ENCODE data around the gene AFAP1L1.
"Not testable (repeated sequence)": the region's sequence is repeated elsewhere in the genome, so short reads cannot be mapped to it uniquely, and the experiment has no call there.

AFAP1L1 gene

DNA sequence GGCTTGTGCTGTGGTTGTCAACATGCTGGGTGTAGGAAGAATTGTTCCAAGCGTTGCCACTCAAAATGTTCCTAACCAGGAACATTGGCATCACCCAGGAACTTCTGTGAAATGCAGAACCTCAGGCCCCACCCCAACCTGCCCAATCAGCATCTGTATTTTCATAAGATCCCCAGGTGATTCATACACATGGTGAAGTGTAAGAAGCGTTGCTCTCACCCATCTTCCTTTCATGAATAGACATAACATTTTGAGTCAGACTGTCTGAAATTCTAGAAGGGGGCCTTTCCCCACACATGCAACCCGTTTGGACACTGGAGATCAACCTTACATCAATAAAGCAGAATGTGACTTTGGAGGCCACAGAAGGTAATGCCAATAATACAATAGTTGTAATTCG, 9.3 kb upstream of the AFAP1L1 start:
- no peak for DNase-seq

DNA sequence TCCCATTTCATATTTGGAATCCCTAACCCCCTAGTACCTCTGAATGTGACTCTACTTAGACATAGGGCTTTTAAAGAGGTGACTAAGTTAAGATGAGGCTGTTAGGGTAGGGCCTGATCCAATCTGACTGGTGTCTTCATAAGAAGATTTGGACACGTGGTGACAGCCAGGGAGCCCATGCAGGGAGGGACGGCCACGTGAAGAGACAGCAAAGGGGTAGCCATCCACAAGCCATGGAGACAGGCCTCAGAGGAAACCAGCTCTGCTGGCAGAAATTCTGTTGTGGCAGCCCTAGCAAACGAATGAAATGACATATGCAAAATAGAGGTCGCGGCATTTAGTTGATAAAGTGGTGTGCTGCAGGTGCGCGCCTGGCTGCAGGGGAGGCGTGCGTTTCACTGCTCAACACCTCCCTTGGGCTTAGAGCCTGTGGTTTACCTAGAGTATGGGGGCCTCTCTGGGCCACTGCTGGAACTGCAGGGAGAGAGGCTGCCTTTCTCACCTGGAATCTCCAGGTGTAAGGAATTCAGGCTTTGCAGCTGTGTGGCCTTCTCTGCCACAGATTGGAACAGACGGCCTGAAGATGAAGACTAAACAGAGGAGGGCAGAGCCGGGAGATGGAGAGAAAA, 7.1 kb upstream of the AFAP1L1 start:
- peak; percentile 62 for DNase-seq

DNA sequence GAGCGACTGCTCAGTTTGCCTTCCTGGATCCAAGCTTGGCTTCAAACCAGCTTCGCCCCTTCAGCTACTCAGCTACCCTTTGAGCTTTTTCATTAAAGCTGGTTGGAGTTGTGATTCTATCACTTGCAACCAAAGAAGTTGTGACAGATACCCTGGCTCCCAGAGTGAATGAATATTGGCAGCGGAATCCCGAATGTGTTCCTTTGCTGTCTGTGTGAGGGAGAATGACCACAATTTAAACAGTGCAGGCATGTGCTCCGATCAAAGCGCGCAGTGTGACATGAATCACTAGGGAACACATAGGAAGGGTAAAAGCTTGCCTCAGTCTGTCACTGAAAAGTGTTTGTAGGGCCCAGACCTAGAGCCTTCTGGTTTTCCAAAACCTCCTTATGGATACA, 6.6 kb upstream of the AFAP1L1 start:
- DNase-seq = no peak

DNA sequence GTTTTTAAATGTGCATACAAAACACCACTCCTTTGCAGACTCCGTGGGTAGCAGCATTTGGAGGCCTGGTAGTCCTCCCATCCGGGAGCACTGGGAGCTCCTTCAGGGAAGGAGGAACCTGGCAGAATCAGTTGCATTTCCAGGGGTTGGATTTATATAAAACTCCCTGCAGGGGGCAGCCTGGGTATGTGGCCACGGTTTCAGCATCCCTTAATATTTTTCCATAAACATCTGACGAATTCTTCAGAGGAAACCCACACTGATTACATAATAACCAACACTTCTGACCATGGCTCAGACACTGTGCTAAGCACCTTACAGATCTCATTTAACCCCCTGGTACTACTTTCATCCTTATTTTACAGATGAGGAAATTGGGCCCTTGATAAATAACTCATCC, 6.1 kb upstream of the AFAP1L1 start:
- DNase-seq = peak; percentile 4

DNA sequence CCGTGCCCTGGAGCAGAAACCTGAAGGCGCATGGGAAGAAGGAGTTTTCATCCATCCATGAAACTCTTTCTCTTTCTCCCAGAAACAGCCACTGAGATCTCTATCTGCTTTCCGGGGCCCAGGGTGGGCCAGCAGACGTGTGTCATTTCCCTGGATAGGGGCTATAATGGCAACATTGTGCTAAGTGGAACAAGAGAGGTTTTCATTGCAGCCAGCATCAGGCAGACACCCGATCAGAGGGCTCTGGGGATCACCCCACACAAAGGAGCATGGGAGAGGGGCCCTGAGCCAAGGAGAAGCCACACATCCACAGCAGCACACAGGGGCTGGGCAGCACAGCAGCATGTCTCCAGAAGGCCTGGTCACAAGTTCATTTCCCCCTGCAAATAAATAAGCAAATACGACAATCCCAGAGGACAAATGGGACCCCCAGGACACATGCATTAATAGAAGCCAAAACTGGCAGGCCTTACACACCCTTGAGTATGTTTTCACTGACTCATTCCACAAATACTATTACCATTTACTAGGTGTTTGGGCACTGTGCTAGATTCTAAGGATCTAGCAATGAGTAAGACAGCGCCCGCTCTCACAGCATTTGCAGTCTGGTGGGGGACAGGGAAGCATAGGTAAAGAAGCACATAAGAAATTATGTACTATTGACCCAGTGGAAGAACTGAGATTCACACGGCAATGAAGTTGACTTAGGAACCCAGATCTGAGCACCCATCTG, 4.3 kb upstream of the AFAP1L1 start:
- no peak for DNase-seq

DNA sequence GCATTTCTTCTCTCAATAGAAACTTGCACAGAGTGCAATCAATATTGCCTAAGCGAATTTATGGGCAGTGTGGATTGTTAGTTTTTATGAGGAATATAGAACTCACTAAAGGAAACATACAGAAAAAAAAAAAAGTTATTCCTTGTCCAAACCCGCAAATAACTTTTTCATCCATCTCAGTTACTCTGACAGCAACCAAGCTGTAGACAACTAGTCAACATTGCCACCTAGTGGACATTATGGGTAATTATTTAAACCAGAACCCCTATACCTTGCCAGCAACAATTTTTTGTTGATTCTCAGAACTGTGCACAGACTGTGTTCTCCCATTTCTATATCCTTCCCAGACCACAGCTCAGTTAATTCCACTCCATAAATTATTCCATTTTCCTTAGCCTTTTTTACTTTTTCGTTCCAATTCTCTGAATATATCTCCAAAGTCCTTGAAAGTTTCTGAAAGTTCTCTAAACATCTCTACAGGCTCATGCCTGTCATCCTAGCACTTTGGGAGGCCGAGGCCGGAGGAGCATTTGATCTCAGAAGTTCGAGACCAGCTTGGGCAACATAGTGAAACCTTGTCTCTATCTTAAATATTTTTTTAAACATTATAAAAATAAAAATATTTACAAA, 2.6 kb upstream of the AFAP1L1 start:
- DNase-seq = peak; percentile 35

DNA sequence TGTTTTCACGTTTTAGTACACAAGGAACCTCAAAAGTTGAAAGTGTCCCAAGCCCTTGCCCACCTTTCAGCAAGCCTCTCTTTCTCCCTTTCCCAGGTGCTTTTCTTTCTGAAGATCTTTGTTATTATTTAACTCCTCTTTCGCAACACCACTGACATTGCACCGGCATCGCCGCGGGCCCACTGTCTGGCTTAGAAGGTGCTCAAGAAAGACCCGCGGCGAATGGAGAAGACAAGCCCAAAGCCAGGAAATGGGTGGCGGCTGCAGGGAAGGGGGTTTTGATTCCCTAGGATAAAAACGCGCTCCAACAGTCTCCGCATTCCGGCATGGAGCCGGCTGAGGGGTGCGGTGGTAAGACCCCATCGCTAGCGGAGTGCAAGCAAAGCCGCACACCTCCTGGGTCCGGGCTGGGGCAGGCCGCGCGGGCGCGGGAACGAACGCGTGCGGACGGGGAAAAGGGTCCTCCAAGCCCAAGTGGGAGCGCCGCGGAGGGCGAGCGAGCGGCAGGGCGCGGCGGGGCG, 404 bp upstream of the AFAP1L1 start:
- DNase-seq = no peak

DNA sequence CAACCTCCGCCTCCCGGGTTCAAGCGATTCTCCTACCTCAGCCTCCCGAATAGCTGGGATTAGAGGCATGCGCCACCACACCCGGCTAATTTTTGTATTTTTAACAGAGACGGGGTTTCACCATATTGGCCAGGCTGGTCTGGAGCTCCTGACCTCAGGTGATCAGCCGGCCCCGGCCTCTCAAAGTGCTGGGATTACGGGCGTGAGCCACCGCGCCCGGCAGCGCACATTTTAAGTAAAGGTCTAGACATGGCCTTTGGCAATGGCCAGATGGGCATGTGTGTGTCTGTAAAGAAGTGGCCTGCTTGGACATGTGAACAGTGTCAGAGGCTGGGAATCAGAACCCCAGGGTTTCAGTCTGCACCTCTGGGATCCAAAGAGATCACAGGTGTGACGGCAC, 1.1 kb downstream of the AFAP1L1 start:
- not testable (repeated sequence) for DNase-seq

DNA sequence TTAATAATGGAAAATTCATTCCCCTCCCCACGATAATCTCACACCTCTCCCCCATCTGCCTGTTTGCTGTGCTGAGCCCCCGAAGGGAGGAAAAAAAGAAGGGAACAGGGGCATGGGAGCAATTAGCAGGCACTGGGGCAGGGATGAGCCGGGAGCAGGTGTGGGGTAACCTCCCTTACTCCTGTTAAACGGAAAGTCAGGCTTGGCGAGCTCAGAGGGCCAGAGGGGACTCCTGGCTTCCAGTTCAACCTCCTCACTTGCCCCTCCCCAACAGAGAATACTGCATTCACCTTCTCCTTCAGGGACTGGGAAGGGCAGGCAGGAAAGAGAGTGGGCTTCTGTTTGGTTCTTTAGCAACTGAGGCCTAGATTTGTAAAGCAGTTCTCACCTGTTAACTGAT, 1.6 kb downstream of the AFAP1L1 start:
- no peak for DNase-seq

DNA sequence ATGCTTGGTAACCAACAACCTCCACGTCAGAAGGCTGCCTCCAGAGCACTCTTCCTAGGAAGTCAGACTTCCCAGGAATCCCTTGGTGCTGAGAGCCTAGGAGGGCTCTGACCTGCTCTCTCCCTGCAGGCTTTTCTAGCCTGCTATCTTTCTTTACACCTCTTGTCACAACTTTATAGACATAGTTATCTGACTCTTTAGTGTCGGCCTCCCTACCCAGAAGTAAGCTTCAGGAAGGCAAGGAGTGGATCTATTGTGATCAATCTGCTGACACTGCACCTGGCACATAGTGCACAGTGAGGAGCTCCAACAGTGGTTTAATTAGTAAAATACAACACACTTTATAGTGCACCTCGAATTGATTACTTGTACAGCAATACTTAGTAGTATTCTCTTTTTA, 2.3 kb downstream of the AFAP1L1 start:
- DNase-seq = no peak

DNA sequence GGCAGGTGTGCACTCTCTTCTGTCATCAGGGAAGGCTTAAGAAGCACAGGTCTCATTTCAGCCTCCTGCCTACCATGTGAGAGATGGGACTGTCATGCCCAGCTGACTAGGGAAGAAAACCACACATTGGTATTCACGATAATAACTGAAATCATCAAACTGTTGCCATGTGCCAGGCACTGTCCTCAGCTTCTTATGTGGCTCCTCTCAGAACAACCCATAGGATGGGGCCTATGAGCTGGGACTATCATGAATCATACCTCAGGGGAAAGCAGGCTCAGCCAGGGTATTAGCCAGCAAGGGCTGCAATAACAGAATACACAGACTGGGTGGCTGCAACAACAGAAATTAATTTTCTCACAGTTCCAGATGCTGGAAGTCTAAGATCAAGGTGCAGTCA, 3.3 kb downstream of the AFAP1L1 start:
- DNase-seq = no peak

DNA sequence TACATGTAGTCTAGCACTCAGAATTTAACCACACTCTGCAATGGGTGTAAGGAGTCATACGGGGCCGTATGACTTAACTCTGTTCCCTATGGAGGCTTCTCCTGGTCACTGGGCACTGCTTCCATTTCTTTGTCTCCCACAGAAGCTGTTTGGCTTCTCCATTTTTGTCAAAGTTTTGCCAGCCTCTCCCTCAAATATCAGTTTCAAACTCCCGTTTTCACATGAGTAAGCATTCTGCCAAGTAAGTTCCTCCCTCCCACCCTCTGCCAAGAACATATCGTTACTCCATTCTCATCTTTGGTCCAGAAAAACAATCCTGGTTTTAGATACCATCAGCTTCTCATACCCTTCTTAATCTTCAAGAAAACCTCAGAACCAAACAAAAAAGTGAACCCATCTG, 6.1 kb downstream of the AFAP1L1 start:
- no peak for DNase-seq

DNA sequence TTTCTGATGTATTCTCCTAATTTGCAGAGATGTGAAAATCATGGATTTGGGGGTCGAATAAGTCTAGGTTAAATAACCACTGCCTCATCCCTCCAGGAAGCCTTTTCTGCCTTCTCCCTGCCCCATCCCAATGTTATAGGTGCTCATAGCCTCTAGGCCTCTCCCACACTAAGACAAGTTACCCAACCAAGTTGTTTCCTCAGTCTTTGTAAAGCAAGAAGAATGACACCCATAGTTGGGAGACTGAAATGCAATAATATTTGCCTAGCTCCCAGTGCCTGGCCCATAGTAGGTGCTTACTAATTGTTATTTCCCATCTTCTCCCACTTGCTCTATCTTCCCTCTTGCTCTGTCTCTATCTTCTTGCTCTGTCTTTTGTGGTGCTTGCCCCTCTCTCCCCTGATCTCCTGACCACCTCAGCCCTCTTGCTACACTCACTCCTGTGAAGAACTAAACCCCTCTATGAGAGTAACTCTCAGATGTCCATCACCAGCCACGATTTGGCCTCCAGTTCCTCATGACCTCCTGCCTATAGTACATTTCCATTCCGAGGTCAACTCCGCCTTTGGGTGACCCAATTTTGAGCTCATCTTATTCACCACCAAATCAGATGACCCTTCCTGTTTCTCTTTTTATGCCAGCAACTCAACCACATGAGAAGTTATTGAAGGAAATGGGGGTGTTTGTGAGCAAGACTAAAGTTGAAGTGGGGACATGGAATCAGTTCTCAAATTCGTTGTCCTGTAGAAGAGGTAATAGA, 7.0 kb downstream of the AFAP1L1 start:
- no peak for DNase-seq

DNA sequence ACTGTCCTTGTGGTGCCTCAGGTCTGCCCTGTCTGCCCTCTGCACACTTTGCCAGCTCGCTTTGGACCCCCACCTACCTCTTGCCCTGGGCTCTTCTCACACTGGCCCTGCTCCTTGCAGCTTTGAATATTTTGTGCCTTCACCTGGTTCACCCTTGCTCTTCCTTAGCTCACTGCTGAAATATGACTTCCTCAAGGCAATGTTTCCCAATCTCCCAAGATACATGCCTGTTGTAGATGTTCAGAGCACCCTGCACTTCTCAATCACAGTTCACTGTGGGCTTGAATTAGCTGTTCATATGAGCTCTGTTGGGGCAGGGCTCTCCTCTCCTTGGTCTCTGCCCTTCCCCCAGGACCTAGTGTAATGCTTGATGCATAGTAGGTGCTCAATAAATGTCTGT, 8.0 kb downstream of the AFAP1L1 start:
- no peak for DNase-seq

DNA sequence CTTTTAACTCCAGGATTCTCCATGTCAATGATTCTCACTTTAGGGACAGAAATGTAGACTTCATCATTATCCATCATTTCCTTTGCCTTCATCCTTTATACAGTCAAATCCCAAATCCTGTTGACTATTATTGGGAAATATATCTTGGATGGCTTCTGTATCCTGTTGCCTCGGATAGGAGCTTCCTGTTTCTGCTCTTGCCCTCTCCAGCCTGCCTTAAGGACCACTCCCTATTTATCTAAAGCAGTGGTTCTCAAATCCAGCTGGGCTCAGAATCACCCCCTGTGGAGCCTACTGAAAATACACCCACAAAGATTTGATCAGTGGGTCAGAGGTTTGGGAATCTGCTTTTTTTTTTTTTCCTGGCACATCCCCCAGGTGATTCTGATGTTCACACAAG, 8.5 kb downstream of the AFAP1L1 start:
- DNase-seq = peak; percentile 72

DNA sequence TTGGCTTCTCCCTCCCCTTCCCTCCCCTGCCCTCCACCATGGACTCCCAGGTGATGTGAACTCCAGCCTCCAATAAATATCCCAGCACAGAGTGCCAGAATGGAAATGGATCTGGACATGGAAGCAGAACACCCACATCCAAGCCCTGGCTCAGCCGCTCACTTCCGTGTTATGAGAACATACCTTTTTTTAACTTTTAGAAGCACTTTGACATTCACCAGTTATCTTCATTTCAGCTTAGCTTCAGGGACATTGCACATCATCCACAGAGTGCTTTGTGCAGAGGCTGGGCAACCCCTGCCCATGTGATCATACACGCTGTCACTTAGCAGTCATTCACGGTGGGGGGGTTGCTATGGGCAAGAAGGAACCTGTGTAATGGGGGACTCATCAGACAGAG, 9.1 kb downstream of the AFAP1L1 start:
- no peak for DNase-seq

DNA sequence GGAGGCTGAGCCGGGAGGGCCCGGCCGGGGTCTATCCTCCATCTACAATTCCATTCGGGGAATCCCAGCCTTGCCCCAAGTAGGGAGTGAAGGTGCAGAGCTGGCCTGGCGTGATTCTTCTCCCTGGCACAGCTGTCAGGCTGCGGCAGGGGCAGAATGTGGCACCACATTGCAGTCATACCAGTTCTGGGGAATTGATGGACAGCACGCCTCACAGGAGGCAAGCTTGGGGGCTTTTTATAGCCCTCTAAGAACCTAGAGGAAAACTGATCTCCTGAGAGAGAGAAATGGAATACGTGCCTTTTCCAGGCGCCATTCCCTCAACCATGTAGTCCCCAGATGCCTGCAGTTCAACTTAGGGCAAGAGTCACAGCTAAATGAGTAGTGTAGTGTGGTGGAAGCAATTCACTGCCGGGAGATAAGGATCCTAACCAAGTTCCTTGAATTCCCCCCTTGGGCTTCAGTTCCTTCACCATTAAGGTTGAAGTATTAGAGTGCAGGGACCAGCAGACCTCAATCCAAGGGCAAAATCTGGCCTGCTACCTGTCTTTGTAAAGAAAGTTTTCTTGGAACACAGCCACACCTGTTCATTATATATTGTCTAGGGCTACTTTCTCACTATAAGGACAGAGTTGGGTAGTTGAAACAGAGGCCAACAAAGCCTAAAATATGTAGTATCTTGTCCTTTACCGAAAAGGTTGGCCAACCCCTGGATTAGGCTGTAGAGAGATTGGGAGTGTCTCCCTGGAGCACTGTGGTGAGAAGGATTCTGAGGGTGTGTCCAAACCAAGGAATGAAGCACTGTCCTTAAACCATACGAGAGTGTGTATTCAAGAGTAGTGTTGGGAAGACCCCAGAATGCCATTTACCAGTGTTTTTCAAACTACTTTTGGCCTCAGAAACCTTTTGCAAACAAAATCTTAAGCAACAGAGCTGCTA, 10.6 kb downstream of the AFAP1L1 start:
- no peak for DNase-seq

DNA sequence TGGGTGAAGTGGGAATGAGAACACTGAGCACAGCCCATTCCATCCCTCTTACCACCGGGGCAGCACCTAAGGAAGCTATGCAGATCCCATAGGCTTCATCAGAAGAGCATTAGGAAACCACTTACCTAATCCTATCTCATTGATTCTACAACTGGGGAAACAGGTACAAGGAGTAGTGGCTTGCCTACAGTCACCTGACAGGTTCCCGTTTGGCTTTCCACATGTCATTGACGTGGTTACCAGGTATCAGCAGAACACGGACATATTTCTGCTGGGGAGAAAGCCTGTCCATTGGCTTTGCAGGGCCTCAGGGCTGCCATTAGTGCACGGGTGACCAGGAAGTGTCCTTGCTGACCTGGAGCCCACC, 11.3 kb downstream of the AFAP1L1 start:
- no peak for DNase-seq

DNA sequence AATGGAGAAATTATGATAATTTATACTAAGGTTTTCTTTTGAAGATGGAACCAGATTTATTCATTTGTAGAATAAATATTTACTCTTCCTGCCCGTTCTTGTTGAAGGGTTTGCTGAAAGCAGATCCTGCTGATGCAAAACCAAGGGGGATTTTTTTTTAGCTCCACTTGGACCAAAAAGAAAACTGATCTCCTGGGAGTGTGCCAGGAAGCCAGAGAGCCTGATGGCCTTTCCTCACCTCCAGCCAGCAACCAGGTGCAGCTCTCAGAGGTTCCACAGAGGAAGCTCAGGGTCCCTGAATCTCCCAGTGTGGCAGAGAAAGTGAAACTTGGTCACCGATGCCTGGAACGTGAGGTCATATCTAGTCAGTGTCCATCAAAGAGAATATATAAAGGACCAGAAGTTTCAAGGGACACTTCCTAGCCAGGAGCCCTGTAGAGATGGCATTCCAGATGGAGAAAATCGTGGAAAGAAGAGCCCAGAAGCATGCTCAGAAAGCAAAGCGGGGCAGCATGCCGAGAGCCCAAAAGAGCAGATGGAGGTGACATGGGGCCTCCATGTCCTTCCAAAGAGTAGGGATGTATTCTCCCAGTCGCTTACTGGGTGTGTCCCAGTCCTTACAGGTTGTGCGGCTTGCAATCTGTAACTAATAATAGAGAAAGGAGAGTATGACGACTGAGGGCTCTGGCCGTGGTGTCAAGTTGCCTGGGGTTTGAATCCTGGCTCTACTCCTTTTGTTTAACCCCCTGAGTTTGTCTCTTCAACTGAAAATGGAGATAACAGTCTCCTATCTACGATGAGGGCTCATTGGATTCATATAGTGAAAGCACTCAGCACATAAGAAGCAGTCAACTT, 12.2 kb downstream of the AFAP1L1 start:
- no peak for DNase-seq

DNA sequence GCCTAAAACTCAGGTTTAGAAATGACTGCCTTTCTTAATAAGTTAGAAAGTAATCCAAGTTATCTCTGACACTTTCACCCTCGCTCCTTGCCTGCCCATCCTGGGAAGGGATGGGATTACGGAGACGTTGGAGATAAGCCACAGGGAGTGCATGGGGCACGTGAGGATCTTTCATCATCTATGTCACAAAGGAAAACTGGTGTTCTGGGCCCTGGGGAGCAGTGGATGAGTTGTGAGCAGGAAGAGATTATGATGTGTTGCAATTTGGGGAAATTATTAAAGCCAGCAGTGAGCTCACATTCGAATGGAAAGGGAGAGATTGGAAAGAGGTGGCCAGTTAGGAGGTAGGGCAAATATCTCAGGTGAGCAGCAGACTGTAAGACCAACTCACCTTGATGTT, 12.8 kb downstream of the AFAP1L1 start:
- DNase-seq = no peak

DNA sequence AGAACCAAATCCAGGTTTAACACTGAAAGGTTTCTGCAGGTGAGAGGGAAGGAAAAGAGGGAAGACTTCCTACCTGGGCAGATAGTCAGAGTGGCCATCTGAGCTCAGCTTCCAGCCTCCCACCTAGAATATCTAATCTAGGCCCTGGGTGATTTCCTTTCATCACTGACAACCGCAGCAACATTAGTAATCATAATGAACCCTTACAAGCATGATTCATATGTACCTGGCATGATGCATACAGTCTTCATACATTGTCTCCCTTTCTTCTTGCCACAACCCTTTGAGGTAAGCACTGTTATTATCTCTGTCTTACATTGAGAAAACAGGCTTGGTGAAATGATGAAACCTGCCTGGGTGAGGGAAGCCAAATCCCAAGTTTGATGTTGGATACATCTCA, 13.5 kb downstream of the AFAP1L1 start:
- DNase-seq = no peak
